SJSA1 (cell line): ENCODE results near the gene PLEKHB1. TPM values are rescaled to one million over a fixed set of nuclear protein-coding genes. Genes with fewer than 3 reads are reported as not detected.

ENCODE experiments used
- DNase-seq, 2 experiments: peaks; one replicate each; pipeline ENCODE4 v3.0.0-alpha.2; 2015 to 2020; ENCODE audit warnings: low spot score in 2 of 2, low read depth in 1 of 2
- H3K27ac ChIP-seq: fragments of 250-450 bp; sonication (Bioruptor Pico); 2 replicates; pipeline ENCODE4 v1.5.1; 2020; ENCODE audit warnings: mild to moderate bottlenecking, moderate library complexity
- H3K27me3 ChIP-seq: fragments of 250-450 bp; sonication (Bioruptor Pico); replicated peaks from 2 replicates; pipeline ENCODE4 v1.5.1; 2020; ENCODE audit warnings: mild to moderate bottlenecking, moderate library complexity
- H3K36me3 ChIP-seq: fragments of 250-450 bp; sonication (Bioruptor Pico); 2 replicates; pipeline ENCODE4 v1.5.1; 2020; ENCODE audit warnings: mild to moderate bottlenecking
- H3K4me1 ChIP-seq: fragments of 250-450 bp; sonication (Bioruptor Pico); replicated peaks from 2 replicates; pipeline ENCODE4 v1.6.1; 2021; ENCODE audit warnings: mild to moderate bottlenecking
- H3K4me3 ChIP-seq: fragments of 250-450 bp; sonication (Bioruptor Pico); 2 replicates; pipeline ENCODE4 v1.5.1; 2020; ENCODE audit warnings: mild to moderate bottlenecking
- H3K9me3 ChIP-seq: fragments of 250-450 bp; sonication (Bioruptor Pico); replicated peaks from 2 replicates; pipeline ENCODE4 v1.5.1; 2020; ENCODE audit warnings: mild to moderate bottlenecking
- total RNA-seq: library from RNA; depleted of rRNA; stranded (reverse); fragments of >200 nt; shearing (Covaris generic); gene quantifications from 2 replicates; pipeline ENCODE4 v1.2.3, GENCODE V29; 2014

The PLEKHB1 gene
- total RNA-seq, 1 experiment from 2014 or later, result not detected

DNA sequence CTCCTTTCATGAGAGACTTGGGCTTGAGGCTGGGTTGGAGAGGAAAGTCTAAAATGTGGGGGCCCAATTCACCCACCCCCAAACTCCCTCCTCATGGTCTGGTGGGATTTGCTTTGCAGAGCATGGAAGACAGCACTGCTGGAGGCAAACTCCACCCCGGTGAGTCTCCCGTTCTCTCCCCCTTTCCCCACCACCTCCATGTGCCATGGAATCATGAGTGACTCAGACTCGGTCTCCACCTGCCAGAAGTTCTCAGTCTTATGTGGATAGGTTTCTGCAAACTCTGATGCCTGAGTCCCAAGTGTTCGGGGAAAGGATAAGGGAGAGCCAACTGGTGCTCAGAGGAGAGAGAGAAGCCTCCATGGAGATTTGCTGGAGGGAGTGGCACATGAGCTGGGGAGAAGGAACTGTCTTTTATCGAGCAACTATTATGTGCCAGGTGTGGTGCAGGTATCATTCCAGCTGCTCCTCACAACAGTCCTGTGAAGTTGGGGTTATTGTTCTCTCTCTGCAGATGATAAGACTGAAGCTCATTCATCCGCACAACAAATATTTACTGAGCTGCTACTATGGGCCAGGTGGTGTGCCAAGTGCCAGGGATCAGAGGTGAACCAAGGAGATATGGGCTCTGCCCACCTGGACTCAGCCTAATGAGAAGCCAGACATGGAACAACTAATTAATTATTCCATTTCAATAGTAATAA, 6.6 kb downstream of the PLEKHB1 start:
- Histone ChIP-seq H3K27ac (no peak overlapping the region), H3K4me3 (no peak overlapping the region), H3K4me1 (no peaks in the 10 kb centered on the region), H3K9me3 (no peaks in the 10 kb centered on the region), H3K27me3 (no peaks in the 10 kb centered on the region), H3K36me3 (no peaks in the 10 kb centered on the region)
- no peak for DNase-seq

DNA sequence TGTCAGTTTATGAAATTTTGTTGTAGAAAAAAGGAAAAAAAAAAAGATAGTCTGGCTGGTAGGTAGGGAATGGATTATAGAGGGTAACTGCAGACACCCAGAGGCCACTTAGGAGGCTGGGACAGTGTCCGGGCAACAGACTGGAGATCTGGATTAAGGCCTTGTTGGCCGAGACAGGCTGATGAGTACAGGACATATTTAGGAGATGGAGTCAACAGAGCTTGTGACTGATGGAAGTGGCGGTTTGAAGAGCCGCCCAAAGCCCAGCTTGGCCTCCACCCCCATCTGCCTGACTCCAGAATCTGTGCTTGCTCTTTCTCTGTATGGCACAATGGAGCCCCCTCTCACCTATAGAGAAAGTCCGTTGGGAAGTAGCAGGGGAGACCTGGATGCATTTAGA, 7.6 kb downstream of the PLEKHB1 start:
- Histone ChIP-seq H3K4me1 (no peaks in the 10 kb centered on the region), H3K9me3 (no peaks in the 10 kb centered on the region), H3K4me3 (no peak overlapping the region), H3K27me3 (no peaks in the 10 kb centered on the region), H3K36me3 (no peaks in the 10 kb centered on the region), H3K27ac (no peak overlapping the region)
- DNase-seq, result no peak

DNA sequence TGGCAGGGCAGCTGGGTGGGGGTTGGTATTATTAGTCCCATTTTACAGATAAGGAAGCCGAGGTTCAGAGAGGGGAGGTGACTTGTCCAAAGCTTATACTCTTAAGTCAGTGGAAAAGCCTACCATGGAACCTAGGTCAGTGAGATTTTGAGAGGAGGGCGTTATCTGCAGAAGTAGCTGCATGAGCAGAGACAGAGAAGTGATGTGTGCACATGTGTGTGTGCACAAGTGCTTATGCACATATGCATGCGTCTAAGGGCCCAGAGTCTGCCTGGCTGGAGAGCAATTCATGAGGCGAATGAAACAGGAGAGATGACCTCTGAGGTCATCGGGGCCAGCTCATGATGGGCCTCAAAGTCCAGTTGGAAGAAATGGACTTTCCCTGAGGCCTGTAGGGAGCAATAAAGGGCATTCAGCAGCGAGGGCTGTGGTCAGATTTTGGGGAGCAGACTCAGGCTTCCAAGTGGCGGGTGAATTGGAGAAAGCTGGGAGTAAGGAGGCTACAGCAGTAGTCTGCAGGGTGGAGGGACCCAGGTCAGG, 8.2 kb downstream of the PLEKHB1 start:
- no peaks in the 10 kb centered on the region for H3K9me3 ChIP-seq
- no peak for DNase-seq
- H3K4me3 ChIP-seq, result no peak overlapping the region
- no peaks in the 10 kb centered on the region for H3K36me3 ChIP-seq
- no peak overlapping the region for H3K27ac ChIP-seq
- no peaks in the 10 kb centered on the region for H3K27me3 ChIP-seq
- no peaks in the 10 kb centered on the region for H3K4me1 ChIP-seq

DNA sequence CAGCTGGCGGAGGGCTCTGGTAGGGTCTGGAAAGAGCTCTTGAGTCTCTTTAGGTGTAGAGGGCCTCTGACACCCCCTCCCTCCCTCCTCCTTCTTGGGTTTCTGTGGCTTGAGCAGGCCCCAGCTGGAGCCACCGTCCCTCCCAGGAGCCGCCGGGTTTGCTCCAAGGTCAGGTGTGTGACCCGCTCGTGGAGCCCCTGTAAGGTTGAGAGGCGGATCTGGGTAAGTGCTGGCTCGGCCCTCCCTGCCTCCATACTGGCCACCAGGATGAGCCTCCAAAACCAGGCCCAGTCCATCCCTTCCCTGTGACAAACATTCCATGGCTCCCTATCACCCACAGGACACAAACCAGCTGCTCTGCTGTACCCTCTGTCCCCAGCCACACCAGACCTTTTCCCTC, 9.3 kb downstream of the PLEKHB1 start:
- Histone ChIP-seq H3K27me3 (no peaks in the 10 kb centered on the region), H3K36me3 (no peaks in the 10 kb centered on the region), H3K27ac (no peak overlapping the region), H3K4me3 (no peak overlapping the region), H3K4me1 (peaks cover 1% of the 10 kb centered on the region), H3K9me3 (no peaks in the 10 kb centered on the region)
- DNase-seq, result no peak

DNA sequence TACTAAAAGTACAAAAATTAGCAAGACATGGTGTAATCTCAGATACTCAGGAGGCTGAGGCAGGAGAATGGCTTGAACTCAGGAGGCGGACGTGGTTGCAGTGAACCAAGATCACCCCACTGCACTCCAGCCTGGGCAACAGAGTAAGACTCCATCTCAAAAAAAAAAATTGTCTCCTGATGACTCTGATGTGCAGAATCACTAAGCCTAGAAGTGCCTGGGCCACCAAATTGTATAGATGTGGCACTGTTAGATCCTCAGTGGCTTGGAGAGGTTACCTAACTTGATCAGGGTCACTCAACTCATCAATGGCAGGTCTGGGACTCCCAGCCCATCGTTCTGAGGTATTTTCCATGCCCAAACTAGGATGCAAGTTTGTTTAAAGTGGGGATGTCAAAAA, 10.6 kb downstream of the PLEKHB1 start:
- no peaks in the 10 kb centered on the region for H3K27me3 ChIP-seq
- H3K27ac ChIP-seq, result no peak overlapping the region
- no peak overlapping the region for H3K4me3 ChIP-seq
- no peak for DNase-seq
- no peaks in the 10 kb centered on the region for H3K9me3 ChIP-seq
- H3K4me1 ChIP-seq, result peaks cover 9% of the 10 kb centered on the region
- H3K36me3 ChIP-seq, result no peaks in the 10 kb centered on the region

DNA sequence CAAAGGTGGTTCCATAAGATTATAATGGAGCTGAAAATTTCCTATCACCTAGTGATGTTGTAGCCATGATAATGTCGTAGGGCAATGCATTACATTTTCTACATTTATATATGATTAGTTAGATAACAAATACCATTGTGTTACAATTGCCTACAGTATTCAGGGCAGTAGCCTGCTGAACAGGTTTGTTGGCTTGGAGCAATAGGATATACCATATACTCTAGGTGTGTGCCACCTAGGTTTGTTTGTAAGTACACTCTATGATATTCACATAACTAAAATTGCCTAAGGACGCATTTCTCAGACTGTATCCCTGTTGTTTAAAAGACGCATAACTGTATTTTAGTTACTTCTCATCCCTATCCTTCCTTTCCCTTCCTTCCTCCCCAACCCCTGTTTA, 13.6 kb downstream of the PLEKHB1 start:
- Histone ChIP-seq H3K36me3 (no peaks in the 10 kb centered on the region), H3K27ac (no peak overlapping the region), H3K27me3 (no peaks in the 10 kb centered on the region), H3K4me1 (peaks cover 9% of the 10 kb centered on the region), H3K9me3 (no peaks in the 10 kb centered on the region), H3K4me3 (no peak overlapping the region)
- no peak for DNase-seq

DNA sequence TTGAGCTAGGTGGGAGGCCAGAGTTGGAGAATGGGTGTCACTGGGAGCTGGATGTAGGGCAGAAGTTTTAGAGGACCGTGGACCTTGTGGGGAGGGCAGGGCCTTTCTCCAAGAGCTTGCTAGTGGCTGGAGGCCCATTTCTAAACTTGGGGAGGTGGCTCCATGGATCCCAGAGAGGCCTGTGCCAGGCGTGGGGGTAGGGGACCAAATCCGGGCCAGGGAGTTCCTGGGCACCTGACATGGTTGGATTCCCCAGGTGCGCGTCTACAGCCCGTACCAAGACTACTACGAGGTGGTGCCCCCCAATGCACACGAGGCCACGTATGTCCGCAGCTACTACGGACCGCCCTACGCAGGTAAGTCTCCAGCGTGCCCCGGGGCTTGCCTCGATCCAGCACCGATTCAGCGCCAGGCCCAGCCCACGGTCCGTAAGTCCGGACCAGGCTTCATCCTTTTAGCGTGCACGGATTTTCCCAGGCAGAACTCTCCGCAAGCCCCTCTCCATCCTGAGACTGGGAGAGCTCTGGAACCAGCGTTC, 14.2 kb downstream of the PLEKHB1 start:
- no peak for DNase-seq

DNA sequence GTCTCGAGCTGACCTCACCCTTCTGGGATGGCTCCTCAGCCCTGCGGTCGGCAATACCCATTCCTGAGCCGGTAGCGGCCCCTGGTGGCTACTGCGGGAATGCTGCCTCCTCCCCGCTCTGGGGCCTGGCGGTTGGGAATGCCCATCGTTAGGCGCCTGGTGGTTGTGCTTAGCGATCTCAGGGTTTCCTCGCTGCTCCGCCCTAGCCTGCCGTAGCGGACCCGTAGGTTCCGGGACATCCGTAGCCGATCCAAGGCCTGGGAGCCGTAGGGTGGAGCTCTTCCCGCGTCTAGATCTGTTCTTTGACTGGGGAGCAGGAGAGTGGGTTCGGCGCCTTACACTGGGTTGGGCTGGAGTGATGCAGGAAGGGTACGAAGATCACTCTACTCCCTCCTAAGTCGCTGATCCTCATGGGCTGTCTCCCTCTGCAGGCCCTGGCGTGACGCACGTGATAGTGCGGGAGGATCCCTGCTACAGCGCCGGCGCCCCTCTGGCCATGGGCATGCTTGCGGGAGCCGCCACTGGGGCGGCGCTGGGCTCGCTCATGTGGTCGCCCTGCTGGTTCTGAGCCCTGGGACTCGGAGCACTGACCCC, 14.8 kb downstream of the PLEKHB1 start:
- Histone ChIP-seq H3K27me3 (no peaks in the 10 kb centered on the region), H3K4me1 (peaks cover 9% of the 10 kb centered on the region), H3K9me3 (no peaks in the 10 kb centered on the region), H3K4me3 (peak overlapping the region; percentile 22; the same call in 1 of the 2 replicates), H3K27ac (no peak overlapping the region), H3K36me3 (no peaks in the 10 kb centered on the region)
- peak; percentile 77 to 83 for DNase-seq

More for the DNA sequence above, 14.2 kb downstream of the PLEKHB1 start:
- H3K9me3 ChIP-seq, result no peaks in the 10 kb centered on the region
- H3K4me3 ChIP-seq, result no peak overlapping the region
- peaks cover 9% of the 10 kb centered on the region for H3K4me1 ChIP-seq
- no peaks in the 10 kb centered on the region for H3K27me3 ChIP-seq
- no peaks in the 10 kb centered on the region for H3K36me3 ChIP-seq
- H3K27ac ChIP-seq, result no peak overlapping the region

DNA sequence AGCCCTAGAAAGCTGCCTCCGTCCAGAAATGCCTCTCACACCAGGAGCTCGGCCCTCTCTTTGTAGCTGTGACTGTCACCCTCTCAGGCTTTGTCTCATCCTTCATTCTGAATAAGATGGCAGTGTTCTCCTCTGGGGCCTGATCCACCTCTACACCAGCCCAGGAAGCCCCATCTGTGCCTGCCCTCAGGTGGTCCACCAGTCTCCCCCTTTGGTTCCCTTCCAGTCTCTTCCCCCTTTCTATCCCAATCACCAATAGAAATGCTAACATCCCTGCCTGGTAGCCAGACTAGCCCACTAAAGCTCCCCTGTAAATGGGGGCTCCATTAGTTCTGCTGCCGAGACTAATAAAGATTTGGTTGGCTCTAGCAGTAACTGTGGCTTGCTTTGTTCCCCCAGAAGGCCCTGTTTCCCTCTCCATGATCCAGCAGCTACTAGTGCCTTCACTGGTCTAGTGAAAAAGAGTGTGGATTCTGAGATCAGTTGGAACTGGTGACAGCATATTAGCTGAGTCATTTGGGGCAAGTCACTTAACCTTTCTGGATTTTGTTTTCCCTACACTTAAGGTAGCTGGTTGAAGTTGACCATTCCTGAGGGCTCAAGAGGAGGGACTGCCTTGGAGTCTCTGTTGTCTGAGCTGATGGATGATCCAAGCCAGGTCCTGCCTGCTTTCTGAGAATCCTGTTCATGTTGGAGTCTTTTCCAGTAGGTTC, 16.2 kb downstream of the PLEKHB1 start:
- Histone ChIP-seq H3K4me3 (no peak overlapping the region), H3K4me1 (peaks cover 9% of the 10 kb centered on the region), H3K36me3 (no peaks in the 10 kb centered on the region), H3K9me3 (no peaks in the 10 kb centered on the region), H3K27ac (no peak overlapping the region), H3K27me3 (no peaks in the 10 kb centered on the region)
- DNase-seq, result no peak

DNA sequence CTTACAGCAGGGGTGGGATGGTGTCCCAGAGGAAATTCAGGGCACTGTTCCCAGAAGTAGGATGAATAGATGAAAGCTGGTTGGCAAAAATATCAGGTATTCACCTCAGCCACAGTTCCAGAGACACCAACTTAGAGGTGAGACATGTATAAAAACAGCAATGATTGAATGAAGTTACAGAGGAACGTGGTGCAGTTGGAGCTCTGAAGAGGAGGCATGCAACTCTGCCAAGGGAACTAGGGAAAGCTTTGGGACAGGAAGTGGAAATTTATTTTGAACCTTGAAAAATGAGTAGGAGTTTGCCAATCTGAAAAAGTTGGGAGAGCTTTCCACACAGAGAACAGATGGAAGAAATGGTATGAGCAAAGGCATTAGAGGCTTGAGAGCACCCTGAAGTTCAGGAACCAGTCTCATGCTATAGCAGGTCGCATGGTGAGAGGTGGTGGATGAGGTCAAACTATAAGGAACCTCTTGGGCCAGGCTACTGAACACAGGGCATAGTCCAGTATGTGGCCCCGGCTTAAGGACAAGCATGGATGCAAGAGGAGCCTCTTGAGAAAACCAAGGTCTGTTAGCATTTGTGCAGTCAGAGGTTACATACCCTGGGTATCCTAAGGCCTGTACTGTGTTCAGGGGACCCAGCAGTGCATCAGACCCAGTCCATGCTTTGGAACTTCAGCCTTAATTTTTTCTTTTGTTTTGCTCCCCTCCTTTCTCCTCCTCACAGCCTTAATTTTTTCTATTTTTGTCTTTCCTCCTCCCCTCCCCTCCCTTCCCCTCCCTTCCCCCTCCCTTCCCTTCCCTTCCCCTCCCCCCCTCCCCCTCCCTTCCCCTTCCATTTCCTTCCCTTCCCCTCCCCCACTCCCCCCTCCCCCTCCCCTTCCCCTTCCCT, 17.5 kb downstream of the PLEKHB1 start:
- H3K4me1 ChIP-seq, result peaks cover 9% of the 10 kb centered on the region
- H3K9me3 ChIP-seq, result no peaks in the 10 kb centered on the region
- H3K36me3 ChIP-seq, result no peaks in the 10 kb centered on the region
- no peak for DNase-seq
- H3K4me3 ChIP-seq, result no peak overlapping the region
- H3K27ac ChIP-seq, result no peak overlapping the region
- no peaks in the 10 kb centered on the region for H3K27me3 ChIP-seq

DNA sequence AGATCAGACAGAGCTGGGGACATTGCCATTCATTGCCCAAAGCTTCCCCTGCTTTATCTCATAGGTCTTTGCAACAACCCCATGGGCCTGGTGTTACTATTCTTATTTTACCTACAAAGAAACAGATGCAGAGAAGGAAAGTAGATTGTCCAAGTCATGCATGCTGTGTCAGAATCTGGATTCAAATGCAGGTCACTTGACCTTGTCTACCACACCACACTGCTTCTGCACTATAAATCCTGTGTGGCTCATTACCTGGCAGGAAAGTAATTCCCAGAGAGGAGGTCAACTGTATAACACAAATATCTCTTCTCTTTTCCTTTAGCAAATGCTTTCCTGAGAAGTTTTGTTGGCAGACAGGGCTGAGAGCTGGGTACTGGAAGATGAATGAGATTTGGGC, 18.5 kb downstream of the PLEKHB1 start:
- Histone ChIP-seq H3K36me3 (no peaks in the 10 kb centered on the region), H3K4me3 (no peak overlapping the region), H3K9me3 (no peaks in the 10 kb centered on the region), H3K4me1 (peaks cover 9% of the 10 kb centered on the region), H3K27me3 (no peaks in the 10 kb centered on the region), H3K27ac (no peak overlapping the region)
- no peak for DNase-seq

DNA sequence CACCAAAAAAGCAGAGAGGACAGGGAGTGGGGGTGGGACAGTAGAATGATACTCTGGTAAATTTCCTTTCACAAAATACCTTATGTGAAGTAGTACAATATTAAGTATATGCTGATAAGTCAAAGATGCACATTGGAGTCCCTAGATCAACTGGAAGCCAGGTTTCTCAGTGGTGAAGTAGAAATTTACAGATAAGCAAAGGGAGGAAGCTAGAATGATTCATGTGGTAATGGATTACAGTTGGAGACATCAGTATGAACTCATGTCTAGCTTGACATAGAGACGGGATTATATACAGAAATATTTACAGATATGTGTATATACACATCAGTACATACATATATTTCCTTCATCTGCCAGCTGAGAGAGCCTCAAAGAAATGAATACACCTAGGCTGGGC, 21.5 kb downstream of the PLEKHB1 start:
- DNase-seq, result no peak
- Histone ChIP-seq H3K27ac (no peak overlapping the region), H3K36me3 (no peaks in the 10 kb centered on the region), H3K4me3 (no peak overlapping the region), H3K9me3 (no peaks in the 10 kb centered on the region), H3K27me3 (no peaks in the 10 kb centered on the region), H3K4me1 (no peaks in the 10 kb centered on the region)

DNA sequence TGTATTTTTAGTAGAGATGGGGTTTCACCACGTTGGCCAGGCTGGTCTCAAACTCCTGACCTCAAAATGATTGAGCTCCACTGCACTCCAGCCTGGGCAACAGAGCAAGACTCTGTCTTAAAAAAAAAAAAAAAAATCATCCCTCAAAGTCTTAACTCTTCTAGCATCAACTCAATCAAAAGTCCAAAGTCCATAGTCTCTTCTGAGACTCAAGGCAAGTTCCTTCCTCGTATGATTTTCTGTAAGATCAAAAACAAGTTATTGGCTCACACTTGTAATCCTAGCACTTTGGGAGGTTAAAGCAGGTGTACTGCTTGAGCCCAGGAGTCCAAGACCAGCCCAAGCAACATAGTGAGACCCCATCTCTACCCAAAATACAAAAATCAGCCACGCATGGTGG, 24.4 kb downstream of the PLEKHB1 start:
- DNase-seq, result no peak
- Histone ChIP-seq H3K36me3 (no peaks in the 10 kb centered on the region), H3K27me3 (no peaks in the 10 kb centered on the region), H3K27ac (no peak overlapping the region), H3K4me3 (no peak overlapping the region), H3K9me3 (no peaks in the 10 kb centered on the region), H3K4me1 (no peaks in the 10 kb centered on the region)
